ENCODE results near the gene TOR4A. TPM values are rescaled to one million over a fixed set of nuclear protein-coding genes. Genes with fewer than 3 reads are reported as not detected.
"Not testable (repeated sequence)": the region's sequence is repeated elsewhere in the genome, so short reads cannot be mapped to it uniquely, and the experiment has no call there.

Gene TOR4A
- total RNA-seq, 2 donors from 2014 or later: 59.3 to 60.8 TPM

GRCh38 chr9:137247135-137247915 is 30.2 kb upstream of the TOR4A start:
- no peak for DNase-seq
- intact Hi-C loops (cut with DNase I, micrococcal nuclease): no loop called here
- ATAC-seq: no peak

- DNase-seq: no peak
- intact Hi-C loops (cut with DNase I, micrococcal nuclease): no loop called here
- no peak for ATAC-seq
Observed at GRCh38 chr9:137247916-137248175, 29.7 kb upstream of the TOR4A start.

- intact Hi-C loops (cut with DNase I, micrococcal nuclease): no loop called here
- DNase-seq (no peak), ATAC-seq (no peak)
Observed at GRCh38 chr9:137250329-137251193, 27.0 kb upstream of the TOR4A start.

DNA sequence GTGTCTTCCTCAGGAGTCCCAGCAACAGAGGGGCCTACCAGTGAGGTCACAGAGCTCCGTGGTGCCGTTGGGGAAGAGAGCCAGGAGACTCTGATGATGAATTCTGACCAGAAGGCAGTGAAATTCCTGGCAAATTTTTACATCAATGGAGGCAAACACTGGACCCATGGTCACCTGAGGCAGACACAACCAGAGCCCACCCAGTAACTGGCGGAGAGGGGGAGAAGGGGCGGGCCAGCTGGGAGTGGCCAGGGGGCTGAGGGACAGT is 26.4 kb upstream of the TOR4A start, which contains the start of gene STPG3:
STPG3 (plus strand) TSS at position 93 of the 268 bp plus-strand sequence; CDS start at position 94, 1 bp downstream.
- intact Hi-C loops (cut with DNase I, micrococcal nuclease): no loop called here
- no peak for ATAC-seq
- DNase-seq: no peak

DNA sequence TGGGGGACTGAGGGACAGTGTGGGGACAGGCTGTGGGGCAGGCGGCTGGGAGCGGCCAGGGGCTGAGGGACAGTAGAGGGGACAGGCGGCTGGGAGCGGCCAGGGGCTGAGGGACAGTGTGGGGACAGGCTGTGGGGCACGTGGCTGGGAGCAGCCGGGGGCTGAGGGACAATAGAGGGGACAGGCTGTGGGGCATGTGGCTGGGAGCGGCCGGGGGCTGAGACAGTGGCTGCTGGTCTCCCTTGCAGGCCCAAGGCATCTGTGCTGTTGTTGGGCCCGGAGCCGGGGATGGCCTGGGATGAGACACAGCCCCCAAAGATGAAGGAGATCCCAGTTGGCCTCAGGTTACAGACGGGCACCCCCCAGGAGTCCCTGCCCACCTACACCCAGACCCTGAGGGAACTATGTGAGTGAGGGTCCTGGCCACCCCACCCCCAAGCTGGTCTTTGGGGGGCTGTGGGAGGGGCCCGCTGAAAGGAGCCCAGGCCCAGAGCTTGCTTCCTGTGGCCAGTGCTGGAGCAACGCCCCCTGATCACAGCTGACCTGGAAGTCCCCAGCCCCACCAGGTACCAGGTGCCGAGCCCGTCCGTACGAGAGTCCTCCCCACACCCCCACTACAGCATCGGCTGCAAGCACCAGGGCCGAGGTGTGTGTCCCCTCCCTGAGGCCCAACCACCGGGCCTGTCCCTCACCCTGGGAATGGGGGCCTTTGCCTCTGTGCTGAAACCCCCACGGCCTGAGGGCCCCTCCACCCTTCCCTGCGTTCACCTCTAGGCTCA is 25.8 kb upstream of the TOR4A start:
- no peak for DNase-seq
- ATAC-seq: no peak
- intact Hi-C loops (cut with DNase I, micrococcal nuclease): no loop called here

DNA sequence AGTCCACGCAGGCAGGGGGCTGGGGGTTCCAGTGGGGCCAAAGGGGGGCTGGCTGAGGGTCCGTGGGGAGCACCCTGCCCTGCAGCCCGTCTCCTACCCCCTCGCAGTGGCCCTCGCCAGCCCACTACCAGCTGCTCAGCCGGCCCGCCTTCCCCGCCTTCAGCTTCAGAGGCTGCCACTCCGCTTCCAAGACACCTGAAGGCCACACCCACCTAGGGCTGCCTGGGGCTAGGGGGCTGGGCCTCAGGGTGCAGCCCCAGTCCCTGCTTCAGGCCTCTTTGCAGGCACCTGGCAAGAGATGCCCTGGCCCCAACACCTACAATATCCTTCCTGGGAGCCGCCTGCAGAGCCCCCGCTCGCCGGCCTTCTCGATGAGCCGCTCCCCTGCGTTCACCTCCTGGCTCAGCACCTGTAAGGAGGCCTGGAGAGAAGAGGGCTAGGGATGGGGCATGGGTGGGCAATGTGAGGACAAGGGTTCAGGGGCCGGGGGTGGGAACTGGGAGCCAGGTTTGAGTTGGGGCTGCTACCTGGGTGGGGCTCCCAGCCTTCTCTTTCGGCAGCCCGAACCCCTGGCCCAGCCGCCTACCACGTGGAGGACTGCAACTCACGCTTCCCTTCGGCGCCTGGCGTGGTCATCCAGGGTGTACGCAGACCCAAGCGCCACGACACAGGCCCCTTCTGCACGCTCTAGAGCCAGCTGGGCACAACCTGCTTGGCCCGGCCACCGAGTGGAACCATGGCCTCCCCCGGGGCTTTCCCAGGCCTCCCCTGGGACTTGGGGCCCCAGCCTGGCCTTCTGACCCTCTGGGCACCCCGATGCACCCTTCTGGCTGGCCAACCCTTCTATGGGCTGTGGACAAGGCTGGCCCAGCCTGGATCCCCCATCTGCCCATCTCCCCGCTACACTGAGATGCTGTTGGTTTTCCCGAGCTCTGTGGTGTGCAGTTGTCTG is 24.7 kb upstream of the TOR4A start:
- DNase-seq (peak in 1 of 2 donors; percentile 52), ATAC-seq (peak; percentile 36)
- intact Hi-C loops (cut with DNase I, micrococcal nuclease): no loop called here

DNA sequence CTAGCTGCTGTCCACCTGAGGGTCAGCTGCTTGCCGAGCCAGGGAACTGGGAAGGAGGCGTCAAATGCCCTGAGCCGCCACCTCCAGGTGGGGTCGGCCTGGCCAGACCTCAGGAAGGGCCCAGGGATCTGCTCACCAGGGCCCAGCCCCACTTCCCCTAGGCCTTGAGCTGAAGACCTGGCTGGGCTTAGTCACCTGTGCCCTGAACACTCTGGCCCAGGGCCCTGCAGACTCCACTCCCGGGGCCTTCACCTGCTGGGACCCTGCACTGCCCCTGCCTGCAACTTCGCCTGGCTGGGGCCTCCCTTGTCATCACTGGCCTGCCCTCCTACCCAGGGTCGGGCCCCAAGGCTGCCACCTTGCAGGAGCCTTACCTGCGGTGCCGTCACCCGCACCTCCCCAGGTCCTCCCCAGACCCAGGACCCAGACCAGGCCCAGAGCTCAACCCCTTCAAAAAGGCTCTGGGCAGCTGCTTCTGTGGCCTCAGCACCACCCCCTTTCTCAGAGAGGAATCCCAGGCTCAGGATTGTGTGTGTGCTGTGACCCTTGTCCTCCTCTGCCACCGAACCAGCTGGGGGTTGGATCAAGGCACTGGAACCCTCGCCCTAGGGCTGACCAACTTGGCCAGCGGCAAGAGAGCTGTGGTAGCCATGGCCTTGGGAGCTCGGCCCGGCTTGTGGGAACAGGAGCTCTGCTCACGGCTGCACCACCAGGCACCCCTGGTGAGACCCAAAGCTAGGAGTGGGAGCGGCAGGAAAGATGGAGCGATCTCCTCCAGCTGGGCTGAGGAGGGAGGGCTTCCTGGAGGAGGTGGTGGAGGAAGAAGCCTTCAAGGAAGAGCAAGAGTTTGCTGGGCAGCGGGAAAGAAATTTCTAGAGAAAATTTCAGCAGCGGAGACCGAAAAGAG is 23.6 kb upstream of the TOR4A start:
- DNase-seq (no peak), ATAC-seq (peak; percentile 49)
- intact Hi-C loops (cut with DNase I, micrococcal nuclease): no loop called here

DNA sequence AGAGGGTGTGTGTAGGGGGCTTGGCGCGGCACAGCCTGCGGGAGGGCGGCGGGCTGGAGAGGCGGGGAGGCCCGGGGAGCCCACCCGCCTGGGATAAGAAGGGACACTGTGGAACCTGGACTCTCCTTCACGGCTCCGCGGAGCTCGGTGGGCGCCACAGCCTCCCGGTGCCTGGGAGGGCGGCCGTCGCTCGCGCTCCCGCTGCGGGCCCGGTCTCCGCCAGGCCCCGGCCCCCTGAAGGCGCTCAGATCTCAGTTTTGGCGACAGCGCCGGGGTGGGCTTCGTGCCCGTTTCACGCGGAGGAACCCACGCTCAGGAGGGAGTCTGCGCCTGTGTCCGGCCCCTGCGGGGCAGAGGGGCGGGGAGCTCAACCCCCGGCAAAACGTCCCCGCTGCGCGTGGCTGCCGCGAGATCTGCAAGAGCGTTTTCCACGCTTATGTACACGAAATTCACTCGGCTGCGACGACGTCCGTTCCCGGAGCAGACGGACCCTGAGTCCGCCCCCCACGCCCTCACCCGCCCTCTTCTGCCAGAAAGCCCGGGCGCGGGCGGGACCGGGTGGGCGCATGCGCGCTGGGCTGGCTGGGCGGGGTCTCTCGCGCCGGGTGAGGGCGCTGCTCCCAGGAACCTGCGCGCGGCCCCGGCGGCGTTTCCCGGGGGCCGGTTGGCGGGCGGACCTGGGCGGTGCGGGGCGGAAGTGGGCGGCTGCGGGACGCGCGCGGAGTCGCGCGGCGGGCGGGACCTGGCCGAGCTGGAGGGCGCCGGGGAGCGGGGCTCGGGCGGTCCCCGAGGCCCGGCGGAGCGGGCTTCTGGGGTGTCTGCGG is 22.7 kb upstream of the TOR4A start, which contains the start of gene NELFB:
NELFB (plus strand) TSS at position 704 of the 824 bp plus-strand sequence.
- ATAC-seq: peak; percentile 84
- DNase-seq: peak; percentile 90 to 96
- intact Hi-C loops (cut with DNase I, micrococcal nuclease): no loop called here

GRCh38 chr9:137255448-137256114 is 21.9 kb upstream of the TOR4A start:
- ATAC-seq: peak; percentile 37
- intact Hi-C loops (cut with DNase I, micrococcal nuclease): no loop called here
- DNase-seq: peak in 1 of 2 donors; percentile 72

DNA sequence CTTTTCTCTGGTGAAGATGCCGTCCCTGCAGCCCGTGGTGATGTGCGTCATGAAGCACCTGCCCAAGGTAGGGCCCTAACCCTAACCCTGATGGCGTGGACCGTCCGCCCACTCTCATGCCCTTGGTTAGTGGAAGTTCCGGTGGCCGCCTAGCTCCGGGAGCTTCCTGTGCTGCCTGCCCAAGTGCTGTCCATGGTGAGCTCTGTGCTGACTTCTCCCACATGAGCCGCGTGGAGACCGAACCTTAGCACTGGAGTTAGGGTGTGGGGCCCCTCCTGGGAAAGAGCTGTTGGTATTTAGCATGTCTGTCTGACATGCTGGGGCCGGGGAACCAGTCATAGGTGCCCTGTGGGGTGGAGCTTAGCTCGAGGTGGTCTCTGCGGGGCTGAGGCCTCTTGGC is 21.2 kb upstream of the TOR4A start:
- no peak for ATAC-seq
- no peak for DNase-seq
- intact Hi-C loops (cut with DNase I, micrococcal nuclease): no loop called here

DNA sequence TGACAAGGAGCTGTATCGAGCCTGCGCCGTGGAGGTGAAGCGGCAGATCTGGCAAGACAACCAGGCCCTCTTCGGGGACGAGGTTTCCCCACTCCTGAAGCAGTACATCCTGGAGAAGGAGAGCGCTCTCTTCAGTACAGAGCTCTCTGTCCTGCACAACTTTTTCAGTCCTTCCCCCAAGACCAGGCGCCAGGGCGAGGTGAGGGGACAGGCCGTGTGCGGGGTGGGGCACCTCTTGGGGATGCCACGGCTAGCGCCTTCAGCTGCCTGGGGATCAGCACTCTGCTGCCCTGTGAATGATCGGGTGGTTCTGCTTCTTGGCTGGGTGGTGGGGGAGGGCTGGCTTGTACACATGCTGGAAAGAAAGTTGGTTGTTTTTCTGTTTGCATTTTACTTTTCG is 20.7 kb upstream of the TOR4A start:
- intact Hi-C loops (cut with DNase I, micrococcal nuclease): no loop called here
- ATAC-seq (no peak), DNase-seq (no peak)

DNA sequence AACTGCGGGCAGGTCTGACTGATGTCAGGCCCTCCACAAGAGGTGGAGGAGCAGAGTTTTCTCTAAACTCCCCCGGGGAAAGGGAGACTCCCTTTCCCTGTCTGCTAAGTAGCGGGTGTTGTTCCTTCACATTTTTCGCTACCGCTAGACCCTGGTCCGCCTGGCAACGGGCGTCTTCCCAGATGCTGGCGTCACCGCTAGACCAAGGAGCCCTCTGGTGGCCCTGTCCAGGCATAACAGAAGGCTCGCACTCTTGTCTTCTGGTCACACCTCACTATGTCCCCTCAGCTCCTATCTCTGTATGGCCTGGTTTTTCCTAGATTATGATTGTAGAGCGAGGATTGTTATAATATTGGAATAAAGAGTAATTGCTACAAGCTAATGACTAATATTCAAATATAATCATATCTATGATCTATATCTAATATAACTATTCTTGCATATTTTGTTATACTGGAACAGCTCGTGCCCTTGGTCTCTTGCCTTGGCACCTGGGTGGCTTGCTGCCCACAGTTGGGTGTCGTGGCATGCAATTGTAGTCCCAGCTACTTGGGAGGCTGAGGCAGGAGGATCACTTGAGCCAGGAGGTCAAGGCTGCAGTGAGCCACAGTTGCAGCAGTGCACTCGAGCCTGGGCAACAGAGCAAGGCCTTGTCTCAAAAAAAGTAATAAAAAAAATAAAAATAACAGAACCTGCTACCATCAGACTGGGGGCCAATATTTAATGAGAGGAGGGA is 15.2 kb upstream of the TOR4A start:
- ATAC-seq: peak; percentile 32
- intact Hi-C loops (cut with DNase I, micrococcal nuclease): not testable (repeated sequence)
- peak in 1 of 2 donors; percentile 28 for DNase-seq

DNA sequence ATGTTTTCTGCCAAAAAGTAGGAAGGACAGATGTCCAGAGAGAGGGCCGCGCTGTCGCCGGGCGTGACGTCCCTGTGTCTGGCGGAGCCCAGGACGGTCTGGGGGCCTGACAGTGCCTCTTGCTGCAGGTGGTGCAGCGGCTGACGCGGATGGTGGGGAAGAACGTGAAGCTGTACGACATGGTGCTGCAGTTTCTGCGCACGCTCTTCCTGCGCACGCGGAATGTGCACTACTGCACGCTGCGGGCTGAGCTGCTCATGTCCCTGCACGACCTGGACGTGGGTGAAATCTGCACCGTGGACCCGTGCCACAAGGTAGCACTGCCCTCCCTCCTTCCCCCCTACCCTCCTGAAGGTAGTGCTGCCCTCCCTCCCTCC is 14.6 kb upstream of the TOR4A start:
- peak; percentile 9 for ATAC-seq
- intact Hi-C loops (cut with DNase I, micrococcal nuclease): no loop called here
- DNase-seq: no peak

- ATAC-seq (no peak), DNase-seq (no peak)
- intact Hi-C loops (cut with DNase I, micrococcal nuclease): no loop called here
Observed at GRCh38 chr9:137263506-137263905, 14.0 kb upstream of the TOR4A start.

GRCh38 chr9:137264067-137264466 is 13.5 kb upstream of the TOR4A start:
- DNase-seq (no peak), ATAC-seq (no peak)
- intact Hi-C loops (cut with DNase I, micrococcal nuclease): no loop called here

Measured in left colon (tissue), 2 donors.